Cardiac fibroblast (primary cell): Measurements from ENCODE around the gene EBPL.

ENCODE experiments used
- DNase-seq, 2 donors: peaks; one replicate each; pipeline versions ENCODE4 v3.0.0 to v3.0.0-alpha.2; 2010; ENCODE audit warnings: low read depth in 2 of 2
- H3K4me3 ChIP-seq, 2 donors: replicated peaks in 1 of 2; 1 replicate in 1 of 2; 2 replicates in 1 of 2; pipeline ENCODE4 v1.5.1; 2011; ENCODE audit warnings: low read depth in 2 of 2, low read length in 2 of 2, mild to moderate bottlenecking in 2 of 2, moderate library complexity in 1 of 2
- CTCF ChIP-seq: IDR thresholded peaks from one replicate; pipeline ENCODE4 v1.5.1; 2011; ENCODE audit warnings: low read depth, mild to moderate bottlenecking, low read length, inconsistent platforms

EBPL gene

GRCh38 chr13:49638030-49638743 lies 53.1 kb downstream of the EBPL start:
- peak in 1 of 2 donors; percentile 42 for DNase-seq
- TF ChIP-seq CTCF = no peak

GRCh38 chr13:49636705-49637104 lies 54.6 kb downstream of the EBPL start:
- TF ChIP-seq CTCF = no peak
- no peak for DNase-seq
- H3K4me3 ChIP-seq = no peak overlapping the region

More at GRCh38 chr13:49638030-49638743, 53.1 kb downstream of the EBPL start:
- H3K4me3 ChIP-seq = no peak overlapping the region

GRCh38 chr13:49635599-49636433 lies 55.5 kb downstream of the EBPL start:
- H3K4me3 ChIP-seq = peak overlapping the region in 1 of 2 donors; percentile 24
- DNase-seq = peak; percentile 77 to 78
- TF ChIP-seq CTCF = no peak

- no peak for TF ChIP-seq CTCF
- no peak overlapping the region for H3K4me3 ChIP-seq
- DNase-seq = peak in 1 of 2 donors; percentile 23
Measured at GRCh38 chr13:49633710-49634109, 57.6 kb downstream of the EBPL start.

- H3K4me3 ChIP-seq = no peak overlapping the region
- DNase-seq = no peak
- no peak for TF ChIP-seq CTCF
Measured at GRCh38 chr13:49632156-49632555, 59.1 kb downstream of the EBPL start.

GRCh38 chr13:49630580-49630979 lies 60.7 kb downstream of the EBPL start:
- H3K4me3 ChIP-seq = no peak overlapping the region
- DNase-seq = no peak
- no peak for TF ChIP-seq CTCF
